HG03521 (cell line): ENCODE measurements around the gene FGFR2.

Experiments used
- ATAC-seq: cut with Tn5 transposase; IDR thresholded peaks from one replicate; pipeline ENCODE4 v1.9.1; 2021; ENCODE audit warnings: mild to moderate bottlenecking, moderate library complexity; ENCODE audit not compliant: unreplicated experiment

The FGFR2 gene

GRCh38 chr10:121598263-121599249, at the start of gene FGFR2:
Gene FGFR2, minus strand, starts transcription at chr10:121598444. Its CDS starts 4,627 bp downstream, at chr10:121593817.
- peak; percentile 85 for ATAC-seq

- no peak for ATAC-seq
Measured at GRCh38 chr10:121647401-121647800, 49.2 kb upstream of the FGFR2 start.

GRCh38 chr10:121645696-121646095, 47.5 kb upstream of the FGFR2 start:
- no peak for ATAC-seq

- no peak for ATAC-seq
Measured at GRCh38 chr10:121644501-121644900, 46.3 kb upstream of the FGFR2 start.

DNA sequence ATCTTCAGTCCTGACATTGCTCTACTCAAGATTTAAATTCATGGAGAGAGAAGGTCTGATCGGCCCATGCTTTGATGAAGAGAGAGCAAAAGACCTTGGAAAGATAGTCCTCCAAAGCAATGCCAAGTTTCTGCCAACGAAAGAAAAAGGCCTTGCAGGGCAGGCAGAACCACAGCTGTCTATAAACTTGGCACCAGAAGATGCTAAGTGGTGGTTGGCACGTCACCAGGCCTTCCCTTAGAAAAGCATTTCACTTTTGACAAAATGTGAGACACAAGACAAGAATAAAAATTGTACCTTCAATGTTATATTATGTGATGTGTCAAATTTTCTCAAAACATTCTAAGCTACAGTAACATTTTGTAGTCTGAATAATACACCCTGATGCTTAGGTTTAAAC, 42.0 kb upstream of the FGFR2 start:
- ATAC-seq: no peak

DNA sequence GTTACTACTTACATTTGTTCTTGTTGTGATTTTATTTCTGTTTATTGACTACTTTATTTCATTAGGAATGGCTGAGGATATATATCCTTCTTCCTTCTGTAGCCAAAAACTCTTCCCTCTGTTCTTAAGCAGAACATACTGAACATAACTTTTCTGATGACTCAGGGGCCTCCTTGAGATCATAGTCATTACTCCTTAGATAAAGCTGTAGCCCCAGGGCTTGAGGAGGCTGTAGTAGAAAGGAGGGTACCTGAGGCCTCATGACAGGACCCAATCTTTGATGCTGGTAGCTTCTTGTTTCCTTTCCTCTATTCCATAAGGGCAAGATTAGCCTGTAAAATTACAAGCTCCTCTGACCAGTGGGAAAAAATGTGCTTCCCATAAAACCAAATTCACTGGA, 41.2 kb upstream of the FGFR2 start:
- ATAC-seq: no peak

GRCh38 chr10:121637437-121637836, 39.2 kb upstream of the FGFR2 start:
- no peak for ATAC-seq

GRCh38 chr10:121633056-121633455, 34.8 kb upstream of the FGFR2 start:
- ATAC-seq: no peak

GRCh38 chr10:121631365-121632029, 33.3 kb upstream of the FGFR2 start:
- no peak for ATAC-seq

- no peak for ATAC-seq
Measured at GRCh38 chr10:121628859-121629258, 30.6 kb upstream of the FGFR2 start.

DNA sequence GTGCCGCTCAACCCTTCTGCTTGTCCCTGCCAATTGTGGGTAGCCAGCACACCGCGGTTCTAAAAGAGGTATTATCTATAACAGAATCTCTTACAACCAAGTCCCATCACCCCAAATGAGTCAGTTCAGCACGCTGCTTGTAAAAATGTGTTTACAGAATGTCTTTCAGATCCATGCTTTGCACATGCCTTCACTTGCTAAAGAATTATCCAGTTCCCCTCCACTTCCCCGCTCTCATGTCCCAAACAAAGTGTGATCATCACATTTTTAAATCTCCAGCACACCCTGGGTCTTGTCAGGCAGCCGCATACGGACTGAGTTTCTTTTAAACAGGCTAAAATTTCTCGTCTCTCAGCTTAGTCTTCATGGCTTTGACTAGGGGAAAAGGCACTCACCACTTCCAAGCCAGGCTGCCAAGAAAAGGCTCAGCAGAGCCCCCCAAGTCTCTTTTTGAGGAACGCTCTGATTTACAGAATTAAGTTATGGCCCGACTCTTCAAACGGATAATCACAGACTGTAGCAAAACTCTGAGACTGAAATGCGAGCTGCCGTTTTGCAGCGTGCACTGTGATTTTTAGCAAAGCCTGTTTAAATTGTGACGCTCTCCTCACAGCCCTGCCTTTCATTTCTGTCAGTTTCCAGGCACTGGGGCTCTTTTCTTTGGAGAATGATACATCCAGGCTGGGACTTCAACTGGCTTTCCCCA, 29.8 kb upstream of the FGFR2 start:
- no peak for ATAC-seq

DNA sequence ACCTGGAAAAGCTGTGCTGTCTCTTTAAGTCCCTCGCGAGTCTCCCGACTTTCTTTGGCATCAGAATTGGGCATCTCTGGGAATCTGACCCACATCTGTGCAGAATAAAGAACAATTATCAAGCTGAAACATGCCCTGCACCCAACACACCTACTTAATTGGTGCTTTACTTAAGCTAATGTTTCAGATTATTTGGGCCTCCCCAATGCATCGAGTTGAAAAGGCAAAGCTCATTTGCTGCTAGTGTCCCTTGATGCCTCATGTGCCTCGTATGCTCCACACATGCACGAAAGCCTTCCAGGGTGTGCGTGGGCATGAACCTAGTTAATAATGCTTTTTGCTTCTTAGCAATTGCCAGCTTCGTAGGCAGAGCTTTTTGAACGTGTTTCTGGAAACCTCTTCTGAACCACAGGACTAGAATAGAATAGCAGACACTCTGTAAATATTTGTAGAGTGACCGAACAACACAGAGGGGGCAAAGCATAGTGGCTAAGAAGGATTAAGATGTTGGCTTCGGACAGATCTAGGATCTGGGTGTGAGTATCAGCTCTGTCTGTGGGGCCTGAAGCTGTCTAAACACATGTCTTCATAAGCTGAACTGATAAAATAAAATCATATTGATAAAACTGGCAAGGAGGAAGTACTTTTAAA, 26.7 kb upstream of the FGFR2 start:
- ATAC-seq: no peak

DNA sequence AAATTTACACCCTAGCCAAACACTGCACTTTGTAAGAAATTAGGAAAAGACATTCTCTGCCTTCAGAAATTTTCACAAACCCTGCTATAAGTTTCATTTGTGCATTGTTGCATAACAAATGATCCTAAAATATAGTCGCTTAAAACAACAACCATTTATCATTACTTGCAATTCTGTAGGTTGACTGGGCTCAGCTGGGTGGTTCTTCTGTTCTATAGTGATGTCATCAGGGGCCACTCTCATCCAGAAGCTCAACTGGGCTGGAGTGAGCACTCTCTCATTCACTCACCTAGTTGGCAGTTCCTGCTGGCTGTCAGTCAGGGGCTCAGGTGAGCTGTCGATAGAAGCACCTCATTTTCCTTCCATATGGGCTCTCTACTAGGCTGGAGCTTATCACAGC, 20.7 kb upstream of the FGFR2 start:
- ATAC-seq: no peak

DNA sequence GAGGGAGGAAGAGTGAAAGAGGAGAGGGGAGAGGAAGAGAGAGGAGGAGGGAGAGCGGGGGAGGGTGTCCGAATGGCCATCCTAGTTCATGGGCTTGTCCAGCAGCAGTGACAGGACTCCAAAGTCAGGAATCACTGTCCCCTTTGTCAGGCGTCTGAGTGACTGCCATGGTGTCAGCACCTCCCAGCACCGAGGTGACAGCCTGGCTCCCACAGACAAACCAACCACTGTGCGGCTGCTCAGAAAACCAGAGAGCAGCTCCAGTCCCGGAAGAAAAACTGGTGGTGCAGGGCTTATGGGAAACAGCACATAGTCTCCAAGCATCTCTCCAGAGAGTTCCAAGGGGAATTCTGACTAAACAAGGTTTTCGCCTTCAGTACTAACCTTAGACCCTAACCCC, 18.9 kb upstream of the FGFR2 start:
- no peak for ATAC-seq

- no peak for ATAC-seq
Measured at GRCh38 chr10:121616291-121616690, 18.0 kb upstream of the FGFR2 start.

DNA sequence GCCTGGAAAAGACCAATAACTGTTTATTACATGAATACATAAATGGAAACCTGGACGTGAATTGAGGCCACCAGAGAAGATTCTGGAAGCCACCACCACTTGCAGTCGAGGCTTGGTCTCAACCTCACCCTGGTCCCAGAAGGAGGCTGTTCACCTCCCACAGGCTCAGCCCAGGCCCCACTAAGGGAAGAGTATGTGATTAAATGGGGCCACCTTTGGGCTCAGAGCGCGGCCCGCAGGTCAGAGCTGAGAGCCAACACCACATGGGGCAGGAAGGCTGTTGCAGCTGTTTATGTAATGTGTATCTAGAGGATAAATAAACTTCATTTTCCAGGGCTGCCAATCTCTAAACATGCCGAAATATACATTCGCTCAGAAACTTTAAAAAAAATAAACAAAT, 17.6 kb upstream of the FGFR2 start:
- ATAC-seq: no peak

DNA sequence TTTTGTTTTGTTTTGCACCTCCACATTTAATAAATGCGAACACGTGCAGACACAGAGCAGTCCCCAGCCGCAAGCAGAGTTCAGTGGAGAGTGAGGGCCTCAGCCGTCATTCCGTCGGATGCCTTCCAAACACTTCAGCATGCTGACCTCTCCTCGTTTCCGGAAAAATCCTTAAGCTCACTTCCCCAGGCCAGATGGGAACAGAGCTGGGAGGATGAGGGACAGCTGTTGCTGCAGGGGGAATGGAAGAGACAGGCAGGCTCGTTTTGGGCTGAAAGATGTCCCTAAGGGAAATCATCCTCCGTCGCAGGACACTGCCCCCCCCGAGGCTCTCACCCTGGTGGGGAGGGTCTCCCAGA, 17.2 kb upstream of the FGFR2 start:
- no peak for ATAC-seq

DNA sequence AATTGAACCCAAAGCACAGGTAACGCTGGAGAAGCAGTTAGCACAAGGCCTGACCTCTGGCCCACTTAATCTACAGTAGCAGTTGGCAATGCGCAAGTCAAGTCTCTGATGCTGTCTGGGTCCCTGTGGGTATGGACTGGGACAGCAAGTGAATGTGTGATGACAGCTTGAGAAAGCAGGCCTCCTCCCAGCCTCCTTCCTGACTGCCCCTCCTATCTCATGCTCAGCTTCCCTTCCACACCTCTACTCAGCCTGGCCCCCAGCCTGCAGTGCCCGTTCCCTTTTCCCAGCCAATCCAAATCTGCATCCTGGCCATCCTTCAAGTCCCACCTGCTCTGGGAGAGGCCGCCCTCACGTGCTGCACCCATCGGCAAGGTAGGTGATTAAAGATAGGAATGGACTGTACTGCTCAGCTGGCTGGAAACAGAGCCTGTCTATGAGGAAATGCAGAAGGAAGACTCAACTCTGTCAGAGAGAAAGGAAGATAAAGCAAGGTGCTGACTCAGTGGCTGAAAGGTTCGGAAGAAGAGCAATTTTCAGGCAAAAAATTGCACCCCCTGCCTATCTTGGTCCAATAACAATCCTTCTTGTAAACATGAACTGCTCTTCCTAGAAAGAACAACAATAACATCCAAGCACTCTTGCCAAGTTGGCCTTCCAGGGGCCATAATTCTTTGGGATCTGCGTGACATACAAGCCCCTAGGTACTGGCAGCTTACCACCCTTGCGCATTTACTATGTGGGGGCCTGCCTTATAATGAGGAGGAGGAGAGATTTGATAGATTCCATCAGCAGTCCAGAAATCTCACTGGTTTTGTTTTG, 16.6 kb upstream of the FGFR2 start:
- ATAC-seq: no peak

DNA sequence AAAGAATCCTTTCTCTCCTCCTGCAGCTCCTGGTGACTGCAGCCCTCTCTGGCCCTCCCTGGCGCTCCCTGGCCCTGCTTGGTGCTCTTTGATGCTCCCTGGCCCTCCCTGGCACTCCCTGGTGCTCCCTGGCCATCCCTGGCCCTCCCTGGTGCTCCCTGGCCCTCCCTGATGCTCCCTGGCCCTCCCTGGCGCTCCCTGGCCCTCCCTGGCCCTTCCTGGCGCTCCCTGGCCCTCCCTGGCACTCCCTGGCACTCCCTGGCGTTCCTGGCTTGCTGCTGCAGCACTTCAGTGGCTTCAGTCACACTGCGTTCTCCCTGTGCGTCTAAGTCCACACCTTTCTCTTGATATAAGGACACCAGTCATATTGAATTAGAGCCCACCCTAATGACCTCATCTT, 15.2 kb upstream of the FGFR2 start:
- no peak for ATAC-seq
